NT2/D1 (cell line): ENCODE results near the gene TAC1.
"Not testable (repeated sequence)": the region's sequence is repeated elsewhere in the genome, so short reads cannot be mapped to it uniquely, and the experiment has no call there.

Experiments used
- DNase-seq: peaks from one replicate; pipeline ENCODE4 v3.0.0-alpha.2; 2011; ENCODE audit warnings: low read depth, low spot score
- H3K27me3 ChIP-seq: 2 replicates; pipeline ENCODE4 v1.6.0; 2011; ENCODE audit warnings: mild to moderate bottlenecking; ENCODE audit not compliant: insufficient read length, insufficient read depth
- H3K36me3 ChIP-seq: 2 replicates; pipeline ENCODE4 v1.6.1; 2011; ENCODE audit warnings: mild to moderate bottlenecking, low read length, mixed read lengths; ENCODE audit not compliant: insufficient read depth, insufficient read length
- H3K4me1 ChIP-seq: 2 replicates; pipeline ENCODE4 v1.5.1; 2011; ENCODE audit not compliant: insufficient read depth, insufficient read length
- H3K4me3 ChIP-seq: 2 replicates; pipeline ENCODE4 v1.5.1; 2011; ENCODE audit warnings: low read depth; ENCODE audit not compliant: insufficient read length
- H3K9ac ChIP-seq: 2 replicates; pipeline ENCODE4 v1.6.0; 2011; ENCODE audit warnings: low read depth; ENCODE audit not compliant: insufficient read length
- H3K9me3 ChIP-seq: 2 replicates; pipeline ENCODE4 v1.5.1; 2011; ENCODE audit warnings: mild to moderate bottlenecking, low read length; ENCODE audit not compliant: insufficient read depth
- SUZ12 ChIP-seq: IDR thresholded peaks from 2 replicates; pipeline ENCODE4 v1.6.1; 2011; ENCODE audit not compliant: insufficient read length, insufficient read depth; ENCODE audit errors: extremely low read depth
- YY1 ChIP-seq: IDR thresholded peaks from 2 replicates; pipeline ENCODE4 v1.6.1; 2011; ENCODE audit not compliant: insufficient read length, insufficient read depth
- ZNF274 ChIP-seq: IDR thresholded peaks from 2 replicates; pipeline ENCODE4 v1.6.1; 2011; ENCODE audit warnings: mild to moderate bottlenecking, low read depth, low read length

Gene TAC1

DNA sequence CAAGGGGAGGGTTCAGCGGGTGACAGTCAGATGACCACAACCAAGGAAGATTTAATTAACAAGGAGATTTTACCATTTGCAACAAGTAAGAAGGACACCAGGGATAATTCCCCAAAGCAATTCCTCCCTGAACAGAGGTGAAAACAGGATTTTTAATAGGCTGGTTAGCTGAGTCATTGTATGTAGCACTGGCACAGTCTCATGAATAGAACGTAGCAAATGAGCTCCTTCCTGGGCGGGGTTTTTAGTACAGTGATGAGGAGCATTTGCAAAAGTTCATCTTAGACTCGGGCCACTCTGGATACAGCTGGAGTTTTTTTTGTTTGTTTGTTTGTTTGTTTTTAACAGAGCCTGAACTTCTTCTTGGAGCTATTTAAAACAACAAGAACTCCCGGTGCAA is 39.0 kb downstream of the TAC1 start:
- Histone ChIP-seq H3K36me3 (no peaks in the 10 kb centered on the region), H3K4me1 (no peaks in the 10 kb centered on the region), H3K9ac (no peak overlapping the region), H3K27me3 (no peaks in the 10 kb centered on the region), H3K9me3 (no peaks in the 10 kb centered on the region), H3K4me3 (no peak overlapping the region)
- no peak for TF ChIP-seq SUZ12
- no peak for TF ChIP-seq YY1
- TF ChIP-seq ZNF274: no peak
- DNase-seq: no peak

DNA sequence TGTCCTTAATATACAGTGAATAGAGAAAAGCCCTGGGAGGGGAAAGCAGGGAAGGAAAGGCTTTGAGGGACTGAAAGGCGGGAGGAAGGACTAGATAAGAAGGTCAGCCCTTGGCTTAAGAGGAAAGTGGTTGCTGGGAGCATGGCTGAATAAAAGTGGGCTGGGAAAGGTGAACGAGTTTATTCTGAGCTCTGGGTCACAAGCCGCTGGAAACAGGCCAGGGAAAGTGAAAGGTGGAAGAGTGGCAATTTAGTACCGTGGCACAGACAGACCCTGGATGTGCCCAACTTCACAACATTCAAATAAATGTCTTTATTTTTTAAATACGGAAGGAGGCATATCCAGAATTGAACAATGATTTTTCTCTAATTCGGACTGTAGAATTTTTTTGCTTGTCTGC is 39.7 kb downstream of the TAC1 start:
- H3K4me3 ChIP-seq: no peak overlapping the region
- H3K36me3 ChIP-seq: no peaks in the 10 kb centered on the region
- no peaks in the 10 kb centered on the region for H3K27me3 ChIP-seq
- H3K4me1 ChIP-seq: no peaks in the 10 kb centered on the region
- DNase-seq: no peak
- H3K9ac ChIP-seq: no peak overlapping the region
- TF ChIP-seq YY1 (no peak), SUZ12 (no peak), ZNF274 (no peak)
- H3K9me3 ChIP-seq: no peaks in the 10 kb centered on the region

DNA sequence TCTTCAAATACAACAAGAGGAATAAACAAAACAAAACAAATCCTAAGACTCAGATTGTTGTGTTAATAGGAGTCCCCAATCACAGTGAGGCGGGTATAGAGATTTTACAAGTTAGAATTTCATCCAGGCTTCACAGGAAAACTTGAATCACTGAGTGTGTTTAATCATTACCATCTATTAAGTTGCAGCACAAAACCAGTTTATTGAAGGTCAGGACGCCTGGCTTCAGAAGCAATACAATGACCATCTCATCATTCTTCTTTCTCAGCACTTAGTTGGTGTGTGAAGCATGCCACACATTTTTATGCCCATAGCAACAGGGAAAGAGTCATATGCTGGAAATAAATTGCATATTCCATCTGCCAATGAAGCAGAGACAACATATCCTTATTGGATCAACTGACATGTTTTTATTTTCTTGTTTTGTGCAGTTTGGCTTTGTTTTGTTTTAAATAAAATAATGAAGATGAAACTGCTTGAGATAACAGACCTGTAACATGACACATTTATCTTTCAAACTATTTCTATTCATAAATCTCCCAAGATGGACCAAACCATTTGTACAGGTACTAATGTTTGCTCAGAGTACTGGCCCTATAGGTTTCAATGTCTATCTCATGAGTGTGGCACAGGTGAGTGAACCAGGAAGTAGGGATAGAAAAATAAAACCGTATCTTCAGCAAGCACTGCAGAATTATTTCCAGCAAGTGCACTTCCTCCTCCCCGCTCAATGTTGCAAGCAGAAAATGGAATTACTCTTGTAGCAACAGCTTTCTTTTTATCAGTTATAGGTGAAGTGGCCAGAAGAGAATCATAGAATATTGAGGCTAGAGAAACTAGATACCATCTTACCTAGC is 40.4 kb downstream of the TAC1 start:
- no peak overlapping the region for H3K4me3 ChIP-seq
- H3K9ac ChIP-seq: no peak overlapping the region
- TF ChIP-seq YY1 (no peak), ZNF274 (no peak)
- H3K4me1 ChIP-seq: no peaks in the 10 kb centered on the region
- no peaks in the 10 kb centered on the region for H3K36me3 ChIP-seq
- no peaks in the 10 kb centered on the region for H3K9me3 ChIP-seq
- DNase-seq: no peak
- no peaks in the 10 kb centered on the region for H3K27me3 ChIP-seq

DNA sequence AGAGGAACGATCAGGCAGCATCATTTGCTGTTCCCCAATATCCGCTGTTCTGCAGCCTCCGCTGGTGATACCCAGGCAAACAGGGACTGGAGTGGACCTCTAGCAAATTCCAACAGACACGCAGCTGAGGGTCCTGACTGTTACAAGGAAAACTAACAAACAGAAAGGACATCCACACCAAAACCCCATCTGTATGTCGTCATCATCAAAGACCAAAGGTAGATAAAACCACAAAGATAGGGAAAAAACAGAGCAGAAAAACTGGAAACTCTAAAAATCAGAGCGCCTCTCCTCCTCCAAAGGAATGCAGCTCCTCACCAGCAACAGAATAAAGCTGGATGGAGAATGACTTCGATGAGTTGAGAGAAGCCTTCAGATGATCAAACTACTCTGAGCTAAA is 54.5 kb downstream of the TAC1 start:
- not testable (repeated sequence) for H3K9ac ChIP-seq, H3K4me1 ChIP-seq, DNase-seq, H3K27me3 ChIP-seq, H3K4me3 ChIP-seq, H3K9me3 ChIP-seq, H3K36me3 ChIP-seq
